HG02798 (cell line): ENCODE data around the gene TGFBR1.

Experiments used
- ATAC-seq: cut with Tn5 transposase; IDR thresholded peaks from one replicate; pipeline ENCODE4 v1.9.1; 2021; ENCODE audit warnings: mild to moderate bottlenecking; ENCODE audit not compliant: unreplicated experiment, poor library complexity

The TGFBR1 gene

GRCh38 chr9:99128133-99128406 is 23.2 kb downstream of the TGFBR1 start:
- ATAC-seq, result no peak

GRCh38 chr9:99129091-99129490 is 24.2 kb downstream of the TGFBR1 start:
- ATAC-seq, result no peak

GRCh38 chr9:99130069-99130468 is 25.2 kb downstream of the TGFBR1 start:
- ATAC-seq, result peak; percentile 80

DNA sequence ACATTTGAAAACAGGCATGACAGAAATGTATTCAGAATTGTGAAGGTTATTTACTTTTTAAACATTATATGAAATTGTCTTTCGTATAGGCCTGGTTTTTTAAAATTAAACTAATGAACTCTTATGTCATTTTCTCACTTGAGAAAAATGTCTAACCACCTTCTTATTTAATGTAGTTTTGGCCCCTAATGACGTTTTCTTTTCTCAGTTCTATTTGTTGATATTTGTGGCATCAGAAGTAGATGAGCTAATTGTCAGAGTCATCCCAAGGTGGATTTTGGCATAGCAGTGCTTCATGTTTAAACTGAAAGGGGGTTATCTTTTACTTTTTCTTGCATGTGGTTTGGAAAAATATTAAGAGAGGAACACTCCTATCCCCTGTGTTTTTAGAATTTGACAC is 28.2 kb downstream of the TGFBR1 start:
- ATAC-seq, result no peak

DNA sequence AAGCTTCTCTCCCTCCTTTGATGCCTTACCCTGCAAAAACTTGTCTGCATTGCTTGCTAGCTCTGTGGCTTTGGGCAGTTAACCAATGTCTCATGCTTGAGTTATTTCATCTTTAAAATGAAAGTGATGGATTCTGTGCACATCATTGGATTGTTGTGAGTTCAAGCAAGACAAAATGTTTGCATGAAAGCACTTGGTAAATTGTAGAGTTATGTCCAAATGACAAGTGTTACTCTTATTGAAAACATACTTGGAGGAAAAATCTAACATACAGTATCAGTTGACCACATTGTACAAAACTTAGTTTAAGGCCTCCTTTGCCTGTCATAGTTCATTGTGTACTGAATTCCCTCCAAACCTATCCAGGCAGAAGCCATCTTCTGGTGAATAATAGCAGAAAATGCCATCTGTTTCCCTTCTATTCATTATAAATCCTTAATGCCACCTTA is 30.0 kb downstream of the TGFBR1 start:
- no peak for ATAC-seq

- no peak for ATAC-seq
Measured at GRCh38 chr9:99135456-99135855, 30.5 kb downstream of the TGFBR1 start.

- no peak for ATAC-seq
Measured at GRCh38 chr9:99137225-99137624, 32.3 kb downstream of the TGFBR1 start.

DNA sequence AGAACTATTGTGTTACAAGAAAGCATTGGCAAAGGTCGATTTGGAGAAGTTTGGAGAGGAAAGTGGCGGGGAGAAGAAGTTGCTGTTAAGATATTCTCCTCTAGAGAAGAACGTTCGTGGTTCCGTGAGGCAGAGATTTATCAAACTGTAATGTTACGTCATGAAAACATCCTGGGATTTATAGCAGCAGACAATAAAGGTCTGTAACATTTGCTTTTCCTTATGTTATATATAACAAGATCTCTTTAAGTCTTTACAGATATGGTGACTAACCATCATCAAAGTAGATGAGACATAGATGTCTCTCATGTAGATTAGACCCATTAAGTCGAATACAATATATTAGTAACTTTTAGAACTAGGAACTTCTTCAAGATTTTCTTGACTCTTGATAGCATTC is 33.0 kb downstream of the TGFBR1 start:
- no peak for ATAC-seq

GRCh38 chr9:99138424-99139284 is 33.7 kb downstream of the TGFBR1 start:
- no peak for ATAC-seq

DNA sequence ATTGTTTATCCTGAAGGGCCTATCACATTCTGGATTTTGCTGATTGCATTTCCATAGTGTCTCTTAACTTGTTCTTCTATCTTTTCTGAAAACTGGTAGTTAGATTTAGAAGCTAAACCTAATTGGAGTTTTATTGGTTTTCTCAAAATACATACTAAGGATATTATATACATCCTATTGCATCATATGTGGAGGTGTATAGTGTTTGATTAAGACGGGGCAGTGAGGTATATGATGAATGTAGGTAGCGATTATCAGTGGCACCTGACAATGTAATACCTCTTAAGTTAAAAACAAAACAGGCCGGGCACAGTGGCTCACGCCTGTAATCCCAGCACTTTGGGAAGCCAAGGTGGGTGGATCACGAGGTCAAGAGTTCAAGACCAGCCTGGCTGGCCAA is 35.0 kb downstream of the TGFBR1 start:
- no peak for ATAC-seq

- ATAC-seq, result peak; percentile 64
Measured at GRCh38 chr9:99140685-99141314, 35.9 kb downstream of the TGFBR1 start.

DNA sequence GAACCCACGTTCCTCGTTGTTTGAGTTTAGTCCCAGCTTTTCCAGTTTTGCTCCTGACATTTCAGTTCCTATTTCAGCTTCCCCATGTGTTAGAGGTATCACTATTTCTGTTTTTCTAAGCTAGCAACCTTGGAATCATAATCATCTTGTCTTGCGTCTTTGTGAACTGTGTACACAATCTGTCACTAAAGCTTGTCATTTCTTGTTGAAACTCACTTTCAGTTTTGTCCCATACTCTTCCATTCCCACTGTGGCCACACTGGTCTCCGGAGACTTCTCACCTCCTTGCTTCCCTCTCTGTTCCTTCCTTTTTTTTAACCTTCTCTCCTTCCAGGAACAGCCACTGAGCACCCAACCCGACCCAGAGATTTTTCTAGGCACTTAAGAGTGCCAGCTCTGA is 36.9 kb downstream of the TGFBR1 start:
- ATAC-seq, result no peak

- no peak for ATAC-seq
Measured at GRCh38 chr9:99142275-99142674, 37.4 kb downstream of the TGFBR1 start.

- ATAC-seq, result no peak
Measured at GRCh38 chr9:99143655-99144054, 38.7 kb downstream of the TGFBR1 start.

DNA sequence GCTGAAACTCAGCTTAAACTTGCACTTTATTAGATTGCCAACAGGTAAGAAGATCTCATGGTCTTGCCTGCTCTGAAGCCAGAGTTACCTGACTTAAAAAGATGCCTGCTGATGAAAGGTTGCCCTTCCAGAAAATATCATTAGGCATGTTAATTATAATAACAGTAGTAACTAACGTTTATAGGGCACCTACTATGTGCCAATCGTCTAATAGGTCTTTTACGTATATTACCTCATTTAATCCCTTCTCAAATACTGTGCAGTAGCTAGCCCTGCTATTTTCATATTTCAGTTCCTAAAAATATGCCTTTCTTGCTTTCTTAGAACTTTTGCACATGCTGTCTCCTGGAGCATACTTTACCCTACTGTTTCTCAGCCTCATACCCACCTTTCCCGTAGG is 40.1 kb downstream of the TGFBR1 start:
- ATAC-seq, result no peak

DNA sequence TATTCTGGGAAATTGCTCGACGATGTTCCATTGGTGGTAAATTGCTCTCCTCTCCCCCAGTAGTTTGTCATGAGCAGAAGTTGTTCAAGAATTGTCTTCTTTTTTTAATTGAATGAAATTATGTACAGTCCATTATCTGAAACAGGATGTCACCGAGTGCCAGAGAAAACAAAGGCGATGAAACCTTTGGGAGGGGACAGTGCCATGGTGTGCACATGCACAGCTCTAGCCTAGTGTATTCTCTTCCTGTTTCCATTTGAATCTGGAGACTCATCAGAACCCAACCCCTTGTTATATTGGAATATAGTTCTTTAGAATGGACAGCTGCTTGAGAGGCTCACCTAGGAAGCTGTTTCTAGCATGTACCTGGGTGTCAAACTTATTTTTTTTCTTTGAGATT is 41.7 kb downstream of the TGFBR1 start:
- no peak for ATAC-seq

DNA sequence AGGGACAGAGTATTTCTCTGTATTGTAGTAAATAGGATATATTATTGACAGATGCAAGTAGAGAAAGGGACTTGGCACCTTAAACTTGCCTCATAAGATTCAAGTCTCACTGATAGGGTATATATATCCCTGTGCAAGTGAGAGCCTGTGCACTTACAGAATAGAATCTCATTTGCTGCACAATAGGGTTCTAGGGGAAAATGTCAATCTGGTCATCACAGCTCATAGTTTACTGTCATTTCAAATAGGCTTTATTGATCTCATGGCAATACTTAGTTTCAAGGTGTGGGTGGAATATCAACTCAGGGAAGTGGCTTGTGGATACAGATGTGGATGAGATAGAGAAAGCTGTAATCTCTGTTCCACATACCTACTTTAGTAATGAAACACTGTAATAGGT is 42.3 kb downstream of the TGFBR1 start:
- no peak for ATAC-seq

DNA sequence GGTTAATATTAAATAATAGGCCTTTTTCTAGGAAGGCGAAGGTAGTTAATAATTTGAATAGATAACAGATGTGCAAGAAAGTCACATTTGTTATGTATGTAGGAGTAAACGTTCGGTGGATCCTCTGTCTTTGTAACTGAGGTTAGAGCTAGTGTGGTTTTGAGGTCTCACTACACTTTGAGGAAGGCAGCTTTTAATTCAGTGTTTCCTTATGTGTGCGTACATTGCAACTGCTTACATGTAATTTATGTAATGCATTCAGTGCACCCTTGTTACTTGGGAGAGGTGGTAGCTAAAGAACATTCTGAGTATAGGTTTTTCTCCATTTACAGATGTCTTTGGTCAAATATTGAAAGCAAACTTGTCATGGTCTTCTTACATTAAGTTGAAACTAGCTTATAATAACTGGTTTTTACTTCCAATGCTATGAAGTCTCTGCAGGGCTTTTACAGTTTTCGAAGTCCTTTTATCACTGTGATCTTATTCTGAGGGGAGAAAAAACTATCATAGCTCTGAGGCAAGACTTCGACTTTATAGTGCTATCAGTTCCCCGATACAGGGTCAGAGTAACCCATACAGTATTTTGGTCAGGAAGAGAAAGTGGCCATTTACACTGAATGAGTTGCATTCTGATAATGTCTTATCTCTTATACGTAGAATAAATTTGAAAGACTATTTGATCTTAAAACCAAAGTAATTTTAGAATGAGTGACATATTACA is 45.7 kb downstream of the TGFBR1 start:
- no peak for ATAC-seq

- ATAC-seq, result no peak
Measured at GRCh38 chr9:99154356-99154755, 49.4 kb downstream of the TGFBR1 start.

- no peak for ATAC-seq
Measured at GRCh38 chr9:99155736-99156135, 50.8 kb downstream of the TGFBR1 start.

DNA sequence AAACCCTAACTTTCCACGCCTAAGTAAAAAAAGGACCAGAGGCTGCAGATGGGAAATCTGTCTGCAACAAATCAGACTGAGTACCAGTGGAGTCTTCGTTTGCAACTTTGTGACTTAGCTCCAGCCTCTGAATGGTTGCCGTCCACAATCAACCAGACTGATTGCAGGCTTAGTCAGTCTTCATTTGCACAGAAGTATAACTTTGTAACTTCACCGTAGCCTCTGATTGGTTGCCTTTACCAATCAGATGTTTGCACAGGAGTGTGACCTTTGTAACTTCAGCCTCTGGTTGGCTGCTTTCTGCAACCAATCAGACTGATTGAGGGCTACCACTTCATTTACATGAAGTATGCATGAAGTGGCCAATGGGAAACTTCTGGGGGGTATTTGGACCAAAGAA is 53.7 kb downstream of the TGFBR1 start:
- no peak for ATAC-seq
